BJ (cell line): Measurements from ENCODE around the gene NRL. TPM values are rescaled to one million over a fixed set of nuclear protein-coding genes. Genes with fewer than 3 reads are reported as not detected.

ENCODE experiments used
- CTCF ChIA-PET: fragments of 350-600 bp; formaldehyde crosslinking; extraction: SDS; loops from one replicate; lab custom pipeline; 2021; ENCODE audit warnings: antibody characterized with exemption, inconsistent platforms; lab: Yijun Ruan, JAX
- POLR2A ChIA-PET: fragments of 300-600 bp; sonication (Branson Sonifier 250); formaldehyde crosslinking; extraction: SDS; loops from one replicate; lab custom pipeline; 2021; ENCODE audit warnings: antibody characterized with exemption; lab: Charles Lee
- DNase-seq: peaks from one replicate; pipeline ENCODE4 v3.0.0-alpha.2; 2011; ENCODE audit warnings: low read depth
- H3K27me3 ChIP-seq: 2 replicates; pipeline ENCODE4 v1.6.0; 2011; ENCODE audit warnings: low read length; ENCODE audit not compliant: control insufficient read depth, insufficient read depth
- H3K36me3 ChIP-seq: 2 replicates; pipeline ENCODE4 v1.5.1; 2011; ENCODE audit warnings: low read length; ENCODE audit not compliant: control insufficient read depth, insufficient read depth
- H3K4me3 ChIP-seq: 2 replicates; pipeline ENCODE4 v1.5.1; 2011; ENCODE audit warnings: low read depth, mild to moderate bottlenecking, control low read depth, low read length
- polyA plus RNA-seq: library from polyadenylated mRNA; depleted of rRNA; stranded (reverse); fragments of >200 nt; gene quantifications from 2 replicates; pipeline ENCODE4 v1.2.3, GENCODE V29; 2011
- TF ChIP-seq, protein P1 (sequence below): IDR thresholded peaks from 2 replicates; pipeline ENCODE4 v1.5.1; 2011; ENCODE audit warnings: low read depth, mild to moderate bottlenecking, control low read depth, inconsistent platforms, low read length, moderate library complexity; ENCODE audit not compliant: insufficient read depth

The NRL gene
- polyA plus RNA-seq, 1 experiment = 0.91 TPM

- H3K27me3 ChIP-seq = peaks cover 21% of the 10 kb centered on the region
- H3K4me3 ChIP-seq = no peak overlapping the region
- CTCF ChIA-PET = interaction anchor here (0.6 to 5.5 kb wide), 6 partner anchors 8 to 83 kb away, joined by 3 to 33 read pairs (median 5); no protein-coding TSS in a partner anchor
- no peaks in the 10 kb centered on the region for H3K36me3 ChIP-seq
- POLR2A ChIA-PET = no interaction called here
- TF ChIP-seq, protein P1, sequence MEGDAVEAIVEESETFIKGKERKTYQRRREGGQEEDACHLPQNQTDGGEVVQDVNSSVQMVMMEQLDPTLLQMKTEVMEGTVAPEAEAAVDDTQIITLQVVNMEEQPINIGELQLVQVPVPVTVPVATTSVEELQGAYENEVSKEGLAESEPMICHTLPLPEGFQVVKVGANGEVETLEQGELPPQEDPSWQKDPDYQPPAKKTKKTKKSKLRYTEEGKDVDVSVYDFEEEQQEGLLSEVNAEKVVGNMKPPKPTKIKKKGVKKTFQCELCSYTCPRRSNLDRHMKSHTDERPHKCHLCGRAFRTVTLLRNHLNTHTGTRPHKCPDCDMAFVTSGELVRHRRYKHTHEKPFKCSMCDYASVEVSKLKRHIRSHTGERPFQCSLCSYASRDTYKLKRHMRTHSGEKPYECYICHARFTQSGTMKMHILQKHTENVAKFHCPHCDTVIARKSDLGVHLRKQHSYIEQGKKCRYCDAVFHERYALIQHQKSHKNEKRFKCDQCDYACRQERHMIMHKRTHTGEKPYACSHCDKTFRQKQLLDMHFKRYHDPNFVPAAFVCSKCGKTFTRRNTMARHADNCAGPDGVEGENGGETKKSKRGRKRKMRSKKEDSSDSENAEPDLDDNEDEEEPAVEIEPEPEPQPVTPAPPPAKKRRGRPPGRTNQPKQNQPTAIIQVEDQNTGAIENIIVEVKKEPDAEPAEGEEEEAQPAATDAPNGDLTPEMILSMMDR = no peak
- DNase-seq = no peak
These were observed 45.9 kb downstream of the NRL start for GRCh38 chr14:24068711-24069410.

DNA sequence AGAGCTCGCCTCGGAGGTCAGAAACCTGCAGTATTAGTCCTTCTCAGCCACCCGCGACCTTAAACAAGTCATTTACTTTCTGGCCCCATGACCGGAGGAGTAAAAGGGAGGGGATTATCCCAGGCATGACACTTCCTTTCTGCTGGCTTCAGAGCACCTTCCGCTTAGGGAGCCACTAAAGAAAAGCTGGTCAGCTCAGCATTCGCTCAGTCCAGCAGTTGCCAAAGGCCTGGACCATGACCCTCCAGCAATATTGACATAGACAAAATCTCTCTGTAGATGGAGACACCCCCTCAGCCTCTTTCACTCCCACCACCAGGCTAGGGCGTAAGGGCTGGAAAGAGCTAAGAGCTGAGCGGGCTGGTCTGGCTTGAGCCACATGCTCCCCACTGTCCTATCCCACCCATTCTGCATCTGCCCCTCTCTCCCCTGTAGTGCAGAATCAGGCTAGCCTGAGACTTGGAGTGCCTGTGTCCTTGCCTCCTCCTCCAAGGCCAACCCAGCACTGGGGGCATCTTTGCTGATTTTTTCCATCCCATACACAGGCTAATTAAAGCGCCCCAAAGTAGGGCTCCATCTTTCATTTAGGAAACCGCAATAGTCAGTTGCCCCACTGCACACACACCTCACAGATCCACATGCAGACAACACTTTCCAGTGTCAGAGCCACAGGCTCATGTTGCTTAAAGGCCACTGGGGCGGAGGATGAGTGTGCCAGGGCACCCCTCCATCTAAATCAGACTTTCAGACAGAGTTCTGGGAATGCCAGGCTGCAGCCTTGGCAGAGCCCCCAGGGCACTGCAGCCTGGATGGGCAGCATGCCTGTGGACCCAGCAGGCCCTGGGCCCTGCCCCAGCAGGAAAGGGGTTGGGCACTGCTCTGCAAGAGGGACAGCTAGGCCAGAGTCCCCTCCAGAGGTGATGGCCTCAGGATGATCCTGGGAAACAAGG lies 47.3 kb downstream of the NRL start:
- H3K4me3 ChIP-seq = no peak overlapping the region
- TF ChIP-seq, protein P1 = no peak
- H3K27me3 ChIP-seq = peaks cover 18% of the 10 kb centered on the region
- POLR2A ChIA-PET = no interaction called here
- CTCF ChIA-PET = interaction anchor here (0.8 to 5.5 kb wide), 8 partner anchors 9 to 94 kb away, joined by 3 to 33 read pairs (median 6); partner anchors contain the start of gene IRF9
- no peak for DNase-seq
- no peaks in the 10 kb centered on the region for H3K36me3 ChIP-seq

- CTCF ChIA-PET = interaction anchor here (0.8 to 5.5 kb wide), 7 partner anchors 8 to 94 kb away, joined by 3 to 33 read pairs (median 5); partner anchors contain the start of gene IRF9
- no peaks in the 10 kb centered on the region for H3K36me3 ChIP-seq
- TF ChIP-seq, protein P1 = no peak
- DNase-seq = no peak
- H3K27me3 ChIP-seq = peaks cover 12% of the 10 kb centered on the region
- H3K4me3 ChIP-seq = no peak overlapping the region
- POLR2A ChIA-PET = no interaction called here
These were observed 48.1 kb downstream of the NRL start for GRCh38 chr14:24066496-24067132.

- DNase-seq = no peak
- POLR2A ChIA-PET = no interaction called here
- TF ChIP-seq, protein P1 = no peak
- Histone ChIP-seq H3K36me3 (no peaks in the 10 kb centered on the region), H3K4me3 (no peak overlapping the region), H3K27me3 (peaks cover 15% of the 10 kb centered on the region)
- CTCF ChIA-PET = no interaction called here
These were observed 49.3 kb downstream of the NRL start for GRCh38 chr14:24065408-24065807.
